OCI-LY7 (cell line): ENCODE data around the gene HOTAIR. TPM values are rescaled to one million over a fixed set of nuclear protein-coding genes. Genes with fewer than 3 reads are reported as not detected.

Experiments
- BruUV-seq: library from RNA; stranded (reverse); fragments of 400-500 nt; replicated peaks from 2 replicates; lab custom pipeline; 2021; lab: Mats Ljungman, UMichigan
- CTCF ChIA-PET: fragments of 300-600 bp; sonication (Branson Sonifier 250); formaldehyde crosslinking; loops from one replicate; lab custom pipeline; 2022; ENCODE audit warnings: antibody characterized with exemption; ENCODE audit not compliant: unreplicated experiment; lab: Charles Lee
- POLR2A ChIA-PET: fragments of 300-600 bp; sonication (Branson Sonifier 250); formaldehyde crosslinking; loops from one replicate; lab custom pipeline; 2022; ENCODE audit warnings: antibody characterized with exemption; lab: Charles Lee
- DNase-seq: peaks from one replicate; pipeline ENCODE4 v3.0.0-alpha.2; 2015; ENCODE audit warnings: low spot score
- H2AFZ ChIP-seq: fragments of 200-600 bp; sonication (generic), shearing (Covaris generic); 2 replicates; pipeline ENCODE4 v1.6.1; 2014; ENCODE audit warnings: mild to moderate bottlenecking, antibody characterized with exemption, low read length, moderate library complexity
- H3K27ac ChIP-seq: fragments of 200-600 bp; sonication (generic); 2 replicates; pipeline ENCODE4 v1.5.1; 2014; ENCODE audit warnings: mixed run types, low read depth, mild to moderate bottlenecking, moderate library complexity, low read length, inconsistent platforms; ENCODE audit not compliant: poor library complexity, severe bottlenecking
- H3K36me3 ChIP-seq: fragments of 200-600 bp; sonication (generic); 2 replicates; pipeline ENCODE4 v1.6.1; 2014; ENCODE audit warnings: mild to moderate bottlenecking, antibody characterized with exemption, low read length, moderate library complexity, mixed read lengths; ENCODE audit not compliant: insufficient read depth
- H3K4me1 ChIP-seq: fragments of 200-600 bp; sonication (generic); 2 replicates; pipeline ENCODE4 v1.5.1; 2014; ENCODE audit warnings: mild to moderate bottlenecking, low read length; ENCODE audit not compliant: insufficient read depth, poor library complexity, severe bottlenecking
- H3K4me2 ChIP-seq: fragments of 200-600 bp; sonication (generic); 2 replicates; pipeline ENCODE4 v1.6.1; 2014; ENCODE audit warnings: mild to moderate bottlenecking, low read length
- H3K4me3 ChIP-seq: fragments of 200-600 bp; sonication (generic); 2 replicates; pipeline ENCODE4 v1.5.1; 2014; ENCODE audit warnings: mild to moderate bottlenecking, low read depth, low read length; ENCODE audit not compliant: poor library complexity, severe bottlenecking
- H3K79me2 ChIP-seq: fragments of 200-600 bp; sonication (generic); 2 replicates; pipeline ENCODE4 v1.6.1; 2016; ENCODE audit warnings: low read depth, mild to moderate bottlenecking, low read length, moderate library complexity, mixed read lengths; ENCODE audit not compliant: insufficient read depth
- H3K9me2 ChIP-seq: fragments of 200-600 bp; sonication (generic); 2 replicates; pipeline ENCODE4 v1.6.1; 2016; ENCODE audit warnings: mild to moderate bottlenecking, low read length, mixed read lengths; ENCODE audit not compliant: insufficient read depth
- H3K9me3 ChIP-seq: fragments of 200-600 bp; sonication (generic); 2 replicates; pipeline ENCODE4 v1.6.1; 2014; ENCODE audit warnings: mild to moderate bottlenecking, mixed run types, low read length, mixed read lengths
- H4K20me1 ChIP-seq: fragments of 200-600 bp; sonication (generic); 2 replicates; pipeline ENCODE4 v1.6.1; 2014; ENCODE audit warnings: mild to moderate bottlenecking, antibody characterized with exemption, low read length, moderate library complexity, mixed read lengths; ENCODE audit not compliant: insufficient read depth
- EZH2phosphoT487 ChIP-seq: fragments of 200-600 bp; sonication (generic); IDR thresholded peaks from 2 replicates; pipeline ENCODE4 v1.6.1; 2018; ENCODE audit warnings: low read depth, borderline replicate concordance, mild to moderate bottlenecking, mixed run types, antibody characterized with exemption, low read length, moderate library complexity, mixed read lengths
- intact Hi-C: fragments of 100-400 bp; cut with micrococcal nuclease; formaldehyde crosslinking; loops from one replicate; pipeline ENCODE4 v1.10.0; 2022; ENCODE audit not compliant: unreplicated experiment
- total RNA-seq, 2 experiments: library from RNA; depleted of rRNA in 1 of 2; stranded (reverse); fragments of >200 nt in 1 of 2; shearing (Covaris generic) in 1 of 2; gene quantifications; 2 replicates each; pipeline ENCODE4 v1.2.3, GENCODE V29; 2014 to 2022
- TF ChIP-seq, protein P1 (sequence below): fragments of 200-600 bp; sonication (generic); conservative IDR thresholded peaks from 2 replicates; pipeline ENCODE4 v1.5.1; 2014; ENCODE audit warnings: mild to moderate bottlenecking, antibody characterized with exemption, low read length, moderate library complexity, mixed read lengths

Gene HOTAIR
- total RNA-seq, 2 experiments from 2014 or later = 0.88 to 5.3 TPM

DNA sequence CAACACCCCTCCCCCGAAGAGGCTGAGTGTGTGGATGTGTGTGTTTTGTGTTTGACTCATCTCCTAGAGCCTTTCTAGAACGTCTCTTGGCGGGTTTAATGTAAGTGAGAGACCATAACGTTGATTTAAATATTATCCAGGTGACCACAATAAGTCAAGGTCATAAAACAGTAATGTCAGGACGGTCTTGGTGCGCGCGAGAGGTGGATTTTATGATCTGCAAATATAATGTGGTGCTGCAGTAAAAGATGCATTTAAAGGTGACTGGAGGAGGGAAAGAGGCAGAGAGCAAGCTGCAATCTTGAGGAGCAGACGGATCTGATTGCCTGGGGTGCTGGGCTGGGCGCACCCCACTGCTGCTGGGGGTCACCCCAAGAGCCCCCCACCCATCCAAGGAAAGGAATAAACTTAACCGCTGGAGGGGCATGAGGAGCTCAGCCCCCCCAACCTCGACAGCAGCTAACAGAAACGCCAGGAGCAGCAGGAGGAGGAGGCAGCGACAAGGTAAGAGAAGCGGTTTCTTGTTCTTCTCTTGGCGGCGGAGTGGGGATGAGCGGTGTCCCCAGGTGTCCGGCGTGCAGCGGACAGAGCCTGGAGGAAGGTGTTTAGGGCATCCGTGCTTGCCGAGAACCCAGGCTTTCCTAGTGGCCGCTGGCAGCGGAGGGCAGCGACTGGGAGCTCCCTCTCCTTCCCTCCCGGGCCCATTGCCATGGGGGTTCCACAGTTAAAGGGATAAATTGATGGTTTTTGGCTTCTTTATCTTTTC lies 15.7 kb upstream of the HOTAIR start:
- no peaks in the 10 kb centered on the region for H3K9me2 ChIP-seq
- no peaks in the 10 kb centered on the region for H4K20me1 ChIP-seq
- no TSS peak for BruUV-seq
- intact Hi-C loops = no loop called here
- no peak overlapping the region for H3K4me2 ChIP-seq
- DNase-seq = no peak
- POLR2A ChIA-PET = interaction anchor here (0.6 to 1.0 kb wide), 2 partner anchors 9 to 215 kb away, joined by 3 read pairs; no protein-coding TSS in a partner anchor
- CTCF ChIA-PET = interaction anchor here (0.5 to 0.6 kb wide), 2 partner anchors 16 to 63 kb away, joined by 3 read pairs; partner anchors contain the start of gene HOXC4
- no peak overlapping the region for H2AFZ ChIP-seq
- no peaks in the 10 kb centered on the region for H3K9me3 ChIP-seq
- TF ChIP-seq, protein P1, sequence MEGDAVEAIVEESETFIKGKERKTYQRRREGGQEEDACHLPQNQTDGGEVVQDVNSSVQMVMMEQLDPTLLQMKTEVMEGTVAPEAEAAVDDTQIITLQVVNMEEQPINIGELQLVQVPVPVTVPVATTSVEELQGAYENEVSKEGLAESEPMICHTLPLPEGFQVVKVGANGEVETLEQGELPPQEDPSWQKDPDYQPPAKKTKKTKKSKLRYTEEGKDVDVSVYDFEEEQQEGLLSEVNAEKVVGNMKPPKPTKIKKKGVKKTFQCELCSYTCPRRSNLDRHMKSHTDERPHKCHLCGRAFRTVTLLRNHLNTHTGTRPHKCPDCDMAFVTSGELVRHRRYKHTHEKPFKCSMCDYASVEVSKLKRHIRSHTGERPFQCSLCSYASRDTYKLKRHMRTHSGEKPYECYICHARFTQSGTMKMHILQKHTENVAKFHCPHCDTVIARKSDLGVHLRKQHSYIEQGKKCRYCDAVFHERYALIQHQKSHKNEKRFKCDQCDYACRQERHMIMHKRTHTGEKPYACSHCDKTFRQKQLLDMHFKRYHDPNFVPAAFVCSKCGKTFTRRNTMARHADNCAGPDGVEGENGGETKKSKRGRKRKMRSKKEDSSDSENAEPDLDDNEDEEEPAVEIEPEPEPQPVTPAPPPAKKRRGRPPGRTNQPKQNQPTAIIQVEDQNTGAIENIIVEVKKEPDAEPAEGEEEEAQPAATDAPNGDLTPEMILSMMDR = no peak
- no peak for TF ChIP-seq EZH2phosphoT487
- H3K4me1 ChIP-seq = peaks cover 35% of the 10 kb centered on the region
- H3K27ac ChIP-seq = no peak overlapping the region
- no peak overlapping the region for H3K4me3 ChIP-seq
- no peaks in the 10 kb centered on the region for H3K79me2 ChIP-seq
- H3K36me3 ChIP-seq = no peaks in the 10 kb centered on the region

DNA sequence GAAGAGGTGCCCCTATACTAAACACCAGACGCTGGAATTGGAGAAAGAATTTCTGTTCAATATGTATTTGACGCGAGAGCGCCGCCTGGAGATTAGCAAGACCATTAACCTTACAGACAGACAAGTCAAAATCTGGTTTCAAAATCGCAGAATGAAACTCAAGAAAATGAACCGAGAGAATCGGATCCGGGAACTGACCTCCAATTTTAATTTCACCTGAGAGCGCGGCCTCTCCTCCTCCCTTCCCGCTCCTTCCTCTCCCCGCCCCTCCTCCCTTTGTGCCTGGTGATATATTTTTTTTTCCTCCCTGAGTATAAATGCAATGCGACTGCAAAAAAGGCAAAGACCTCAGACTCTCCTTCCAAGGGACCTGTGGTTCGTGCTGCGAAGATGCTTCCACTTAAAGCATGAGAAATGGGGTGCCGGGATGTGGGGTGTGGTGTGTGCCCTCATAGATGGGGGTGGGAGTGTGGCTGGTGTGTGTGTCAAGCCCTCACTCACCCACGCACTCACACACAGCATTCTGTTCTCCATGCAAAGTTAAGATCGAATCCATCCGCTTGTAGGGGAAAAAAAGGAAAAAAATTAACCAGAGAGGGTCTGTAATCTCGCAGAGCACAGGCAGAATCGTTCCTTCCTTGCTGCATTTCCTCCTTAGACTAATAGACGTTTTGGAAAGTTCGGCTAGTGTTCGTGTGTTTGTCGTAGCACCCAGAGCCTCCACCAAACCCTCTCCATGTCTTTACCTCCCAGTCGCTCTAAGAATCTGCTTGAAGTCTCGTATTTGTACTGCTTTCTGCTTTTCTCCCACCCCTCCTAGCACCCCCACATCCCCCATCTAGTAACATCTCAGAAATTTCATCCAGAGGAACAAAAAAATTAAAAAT lies 14.7 kb upstream of the HOTAIR start:
- no TSS peak for BruUV-seq
- Histone ChIP-seq H4K20me1 (no peaks in the 10 kb centered on the region), H3K9me3 (no peaks in the 10 kb centered on the region), H3K36me3 (no peaks in the 10 kb centered on the region), H3K79me2 (no peaks in the 10 kb centered on the region), H2AFZ (no peak overlapping the region), H3K4me2 (peak overlapping the region; percentile 57), H3K4me3 (peak overlapping the region; percentile 17), H3K27ac (no peak overlapping the region), H3K9me2 (no peaks in the 10 kb centered on the region), H3K4me1 (peaks cover 39% of the 10 kb centered on the region)
- ChIA-PET POLR2A (interaction anchor here (0.6 to 0.7 kb wide), 2 partner anchors 34 to 995 kb away, joined by 3 read pairs; no protein-coding TSS in a partner anchor), CTCF (interaction anchor here (0.6 kb wide), 1 partner anchor 208 kb away, joined by 3 read pairs; no protein-coding TSS in a partner anchor)
- intact Hi-C loops = loop anchor here (2.0 to 10.0 kb wide), 3 partner anchors 195 to 285 kb away; no protein-coding TSS in a partner anchor
- DNase-seq = peak; percentile 83
- TF ChIP-seq EZH2phosphoT487 = 0 out of 2 replicates have a peak, but pooled peaks have one; percentile 44
- TF ChIP-seq, protein P1 = peak; percentile 92
